IMR-90 (cell line): ENCODE measurements around the gene CCSER1. TPM values are rescaled to one million over a fixed set of nuclear protein-coding genes. Genes with fewer than 3 reads are reported as not detected.

Experiments used
- ATAC-seq: fragments of 200-7000 bp; cut with Tn5 transposase; 2 replicates; pipeline ENCODE4 v1.9.1; 2020; ENCODE audit warnings: low read depth, mild to moderate bottlenecking, moderate library complexity
- BruUV-seq: library from RNA; stranded (reverse); fragments of 400-500 nt; replicated peaks from 2 replicates; lab custom pipeline; 2021; lab: Mats Ljungman, UMichigan
- CTCF ChIA-PET: fragments of 300-600 bp; formaldehyde crosslinking; extraction: SDS; loops from one replicate; lab custom pipeline; 2021; ENCODE audit warnings: antibody characterized with exemption; lab: Yijun Ruan, JAX
- POLR2A ChIA-PET: fragments of 300-600 bp; sonication (Branson Sonifier 250); formaldehyde crosslinking; loops from one replicate; lab custom pipeline; 2022; ENCODE audit warnings: antibody characterized with exemption; ENCODE audit not compliant: unreplicated experiment; lab: Charles Lee
- DNase-seq: peaks from one replicate; pipeline ENCODE4 v3.0.0; 2013
- H2AFZ ChIP-seq: replicated peaks from 2 replicates; pipeline ENCODE3; 2013; ENCODE audit warnings: low read length, mild to moderate bottlenecking; ENCODE audit not compliant: poor library complexity
- H2AK5ac ChIP-seq: 2 replicates; pipeline ENCODE4 v1.6.1; 2013; ENCODE audit warnings: low read depth, low read length, inconsistent platforms
- H2AK9ac ChIP-seq: replicated peaks from 2 replicates; pipeline ENCODE3; 2013; ENCODE audit warnings: mild to moderate bottlenecking, low read depth, low read length, moderate library complexity; ENCODE audit not compliant: poor library complexity
- H2BK120ac ChIP-seq: 2 replicates; pipeline ENCODE4 v1.6.1; 2013; ENCODE audit warnings: low read depth, low read length, inconsistent platforms
- H2BK15ac ChIP-seq: 3 replicates; pipeline ENCODE4 v1.6.1; 2013; ENCODE audit warnings: low read depth, low read length, inconsistent platforms
- H2BK20ac ChIP-seq: 2 replicates; pipeline ENCODE4 v1.6.1; 2013; ENCODE audit warnings: low read depth, mild to moderate bottlenecking, inconsistent platforms, low read length, moderate library complexity
- H2BK5ac ChIP-seq: 2 replicates; pipeline ENCODE4 v1.6.1; 2013; ENCODE audit warnings: mild to moderate bottlenecking, low read depth, low read length, inconsistent platforms; ENCODE audit not compliant: poor library complexity, severe bottlenecking
- H3K14ac ChIP-seq: replicated peaks from 2 replicates; pipeline ENCODE4 v1.6.1; 2013; ENCODE audit warnings: low read depth, low read length, inconsistent platforms
- H3K18ac ChIP-seq: 2 replicates; pipeline ENCODE4 v1.6.1; 2013; ENCODE audit warnings: low read depth, low read length, control low read depth
- H3K23ac ChIP-seq: 2 replicates; pipeline ENCODE4 v1.6.1; 2013; ENCODE audit warnings: low read depth, low read length, inconsistent platforms
- H3K27ac ChIP-seq: 2 replicates; pipeline ENCODE4 v1.5.1; 2013; ENCODE audit warnings: mild to moderate bottlenecking, control low read depth, low read length; ENCODE audit not compliant: insufficient read depth
- H3K27me3 ChIP-seq: 2 replicates; pipeline ENCODE4 v1.6.1; 2013; ENCODE audit warnings: low read length; ENCODE audit not compliant: control insufficient read depth, insufficient read depth
- H3K36me3 ChIP-seq: 2 replicates; pipeline ENCODE4 v1.6.1; 2013; ENCODE audit warnings: low read length, mixed read lengths; ENCODE audit not compliant: control insufficient read depth, insufficient read depth
- H3K4ac ChIP-seq: 2 replicates; pipeline ENCODE4 v1.6.1; 2013; ENCODE audit warnings: low read depth, low read length, inconsistent platforms
- H3K4me1 ChIP-seq: 2 replicates; pipeline ENCODE4 v1.6.1; 2013; ENCODE audit warnings: low read length, mixed read lengths; ENCODE audit not compliant: control insufficient read depth, insufficient read depth
- H3K4me2 ChIP-seq: 2 replicates; pipeline ENCODE4 v1.6.1; 2013; ENCODE audit warnings: low read depth, mild to moderate bottlenecking, control low read depth, low read length, moderate library complexity
- H3K4me3 ChIP-seq: 2 replicates; pipeline ENCODE4 v1.5.1; 2013; ENCODE audit warnings: low read depth, mild to moderate bottlenecking, control low read depth, low read length, moderate library complexity; ENCODE audit not compliant: insufficient read depth
- H3K56ac ChIP-seq: 2 replicates; pipeline ENCODE4 v1.6.1; 2013; ENCODE audit warnings: low read length, inconsistent platforms; ENCODE audit not compliant: insufficient read depth; ENCODE audit errors: extremely low read depth
- H3K79me1 ChIP-seq, 2 experiments: 2 replicates each; pipeline ENCODE4 v1.6.1; 2013; ENCODE audit warnings: low read length in 2 of 2, inconsistent platforms in 1 of 2, low read depth in 1 of 2
- H3K9ac ChIP-seq: 2 replicates; pipeline ENCODE4 v1.6.1; 2013; ENCODE audit warnings: low read depth, low read length, control low read depth
- H3K9me1 ChIP-seq: 2 replicates; pipeline ENCODE4 v1.6.1; 2013; ENCODE audit warnings: low read length, inconsistent platforms; ENCODE audit not compliant: insufficient read depth
- H3K9me3 ChIP-seq: 2 replicates; pipeline ENCODE4 v1.6.1; 2013; ENCODE audit warnings: low read length; ENCODE audit not compliant: control insufficient read depth, insufficient read depth
- H4K20me1 ChIP-seq: 2 replicates; pipeline ENCODE4 v1.6.1; 2013; ENCODE audit warnings: low read length, inconsistent platforms; ENCODE audit not compliant: insufficient read depth
- H4K5ac ChIP-seq: 2 replicates; pipeline ENCODE4 v1.6.1; 2013; ENCODE audit warnings: mild to moderate bottlenecking, low read depth, low read length, control low read depth
- H4K8ac ChIP-seq, 2 experiments: 2 replicates each; pipeline ENCODE4 v1.6.1; 2013; ENCODE audit warnings: low read depth in 2 of 2, low read length in 2 of 2, control low read depth in 1 of 2, inconsistent platforms in 1 of 2
- H4K91ac ChIP-seq: 2 replicates; pipeline ENCODE4 v1.6.1; 2013; ENCODE audit warnings: low read depth, low read length, inconsistent platforms; ENCODE audit not compliant: insufficient read depth
- BHLHE40 ChIP-seq: fragments of 150-350 bp; IDR thresholded peaks from 2 replicates; pipeline ENCODE4 v1.6.1; 2016; ENCODE audit warnings: mild to moderate bottlenecking, low read depth, low read length
- CEBPB ChIP-seq: IDR thresholded peaks from 2 replicates; pipeline ENCODE4 v1.6.1; 2012; ENCODE audit warnings: low read depth, low read length, improper control_type of control experiment
- CHD1 ChIP-seq: IDR thresholded peaks from 2 replicates; pipeline ENCODE4 v1.6.1; 2012; ENCODE audit warnings: low read depth, low read length, improper control_type of control experiment
- CTCF ChIP-seq: conservative IDR thresholded peaks from 2 replicates; pipeline ENCODE4 v1.5.1; 2012; ENCODE audit warnings: mild to moderate bottlenecking, low read depth, low read length, improper control_type of control experiment
- ELK1 ChIP-seq: fragments of 150-350 bp; IDR thresholded peaks from 2 replicates; pipeline ENCODE4 v1.6.1; 2016; ENCODE audit warnings: low read depth, mild to moderate bottlenecking, low read length, moderate library complexity, borderline replicate concordance
- FOS ChIP-seq: fragments of 150-350 bp; IDR thresholded peaks from 2 replicates; pipeline ENCODE4 v1.6.1; 2016; ENCODE audit warnings: low read depth, low read length
- MXI1 ChIP-seq: IDR thresholded peaks from 2 replicates; pipeline ENCODE4 v1.6.1; 2012; ENCODE audit warnings: low read depth, mild to moderate bottlenecking, low read length, moderate library complexity, borderline replicate concordance
- NFE2L2 ChIP-seq: fragments of 150-350 bp; IDR thresholded peaks from 2 replicates; pipeline ENCODE4 v1.6.1; 2016; ENCODE audit warnings: low read depth, mild to moderate bottlenecking, low read length
- POLR2A ChIP-seq: IDR thresholded peaks from 2 replicates; pipeline ENCODE4 v1.6.1; 2012; ENCODE audit warnings: mild to moderate bottlenecking, low read depth, low read length
- RAD21 ChIP-seq: IDR thresholded peaks from 2 replicates; pipeline ENCODE4 v1.6.1; 2012; ENCODE audit warnings: low read length, improper control_type of control experiment
- RCOR1 ChIP-seq: IDR thresholded peaks from 2 replicates; pipeline ENCODE4 v1.6.1; 2012; ENCODE audit warnings: mild to moderate bottlenecking, low read length, improper control_type of control experiment; ENCODE audit not compliant: insufficient replicate concordance
- SMC3 ChIP-seq: fragments of 150-350 bp; IDR thresholded peaks from 2 replicates; pipeline ENCODE4 v1.6.1; 2016; ENCODE audit warnings: low read depth, mild to moderate bottlenecking, antibody characterized with exemption, low read length, moderate library complexity
- USF2 ChIP-seq: fragments of 150-350 bp; IDR thresholded peaks from 2 replicates; pipeline ENCODE4 v1.6.1; 2017; ENCODE audit warnings: mild to moderate bottlenecking, antibody characterized with exemption, low read length, low read depth
- WGBS, 2 experiments: methylation state at CpG; one replicate each; pipeline versions ENCODE4 v1.1.5 to v1.1.7; 2013; ENCODE audit warnings: missing lambda C conversion rate in 2 of 2; ENCODE audit not compliant: insufficient read length in 1 of 2; ENCODE audit errors: extremely low coverage in 2 of 2; 5-methylcytosine and 5-hydroxymethylcytosine counted together
- dilution Hi-C: fragments of 300-500 bp; cut with HindIII; formaldehyde crosslinking; loops from one replicate; pipeline ENCODE4 v1.14.3; 2018; ENCODE audit warnings: low sequenced_read_pairs; ENCODE audit not compliant: unreplicated experiment
- in situ Hi-C: fragments of 300-500 bp; cut with MboI; formaldehyde crosslinking; loops from 3 replicates; pipeline ENCODE4 v1.14.3; 2019; ENCODE audit warnings: low sequenced_read_pairs, inconsistent platforms, mixed read lengths
- intact Hi-C: fragments of 100-400 bp; cut with micrococcal nuclease; formaldehyde crosslinking; loops from 2 replicates; pipeline ENCODE4 v1.10.0; 2022
- polyA plus RNA-seq, 3 experiments: library from polyadenylated mRNA; depleted of rRNA; stranded (reverse); fragments of >200 nt; gene quantifications; 2 replicates each; pipeline ENCODE4 v1.2.3, GENCODE V29; 2012; ENCODE audit warnings: low replicate concordance in 1 of 3
- total RNA-seq: library from RNA; depleted of rRNA; stranded (reverse); fragments of >200 nt; gene quantifications from 2 replicates; pipeline ENCODE4 v1.2.3, GENCODE V29; 2012

CCSER1 gene
- total and polyA plus RNA-seq, 2 of the 4 experiments (the other 2 are of a cell fraction) = not detected

- no peak overlapping the region for H2BK20ac ChIP-seq
- no TSS peak for BruUV-seq
- ATAC-seq (no peak), DNase-seq (no peak)
- no peaks in the 10 kb centered on the region for H3K9me3 ChIP-seq
- no peak overlapping the region for H3K14ac ChIP-seq
- H4K91ac ChIP-seq = no peak overlapping the region
- intact Hi-C loops (no loop called here), in situ Hi-C loops (no loop called here), dilution Hi-C loops (no loop called here)
- H2BK120ac ChIP-seq = no peak overlapping the region
- H3K79me1 ChIP-seq = no peaks in the 10 kb centered on the region
- no peak for TF ChIP-seq BHLHE40
- TF ChIP-seq NFE2L2 = no peak
- TF ChIP-seq CTCF = no peak
- no peak for TF ChIP-seq CHD1
- no peak for TF ChIP-seq ELK1
- TF ChIP-seq RCOR1 = no peak
- TF ChIP-seq POLR2A = no peak
- no peak for TF ChIP-seq SMC3
- TF ChIP-seq RAD21 = no peak
- no peak for TF ChIP-seq CEBPB
- no peak for TF ChIP-seq USF2
- TF ChIP-seq FOS = no peak
- no peak for TF ChIP-seq MXI1
- no peak overlapping the region for H4K8ac ChIP-seq
- no peak overlapping the region for H3K18ac ChIP-seq
- no peak overlapping the region for H3K4me3 ChIP-seq
- H3K36me3 ChIP-seq = no peaks in the 10 kb centered on the region
- no peak overlapping the region for H2BK15ac ChIP-seq
- no peak overlapping the region for H3K4ac ChIP-seq
- no peak overlapping the region for H3K27ac ChIP-seq
- no peak overlapping the region for H3K9ac ChIP-seq
- H2BK5ac ChIP-seq = no peak overlapping the region
- no peak overlapping the region for H3K23ac ChIP-seq
- H2AK5ac ChIP-seq = no peak overlapping the region
- H4K20me1 ChIP-seq = no peaks in the 10 kb centered on the region
- no peaks in the 10 kb centered on the region for H3K9me1 ChIP-seq
- H2AFZ ChIP-seq = no peak overlapping the region
- H3K4me2 ChIP-seq = no peak overlapping the region
- CTCF ChIA-PET = no interaction called here
- H3K27me3 ChIP-seq = no peaks in the 10 kb centered on the region
- H3K4me1 ChIP-seq = no peaks in the 10 kb centered on the region
- H4K5ac ChIP-seq = no peak overlapping the region
- no peak overlapping the region for H2AK9ac ChIP-seq
- POLR2A ChIA-PET = no interaction called here
- whole genome bisulfite sequencing, 2 experiments = no CpG with 5 or more reads among the region's 1 CpG
- no peak overlapping the region for H3K56ac ChIP-seq
These were observed 479.6 kb downstream of the CCSER1 start for GRCh38 chr4:90606781-90607180.
